HG03175 (cell line): Measurements from ENCODE around the gene QRFP.

Experiments
- ATAC-seq: cut with Tn5 transposase; IDR thresholded peaks from one replicate; pipeline ENCODE4 v1.9.1; 2021; ENCODE audit warnings: mild to moderate bottlenecking, moderate library complexity; ENCODE audit not compliant: unreplicated experiment

QRFP gene

DNA sequence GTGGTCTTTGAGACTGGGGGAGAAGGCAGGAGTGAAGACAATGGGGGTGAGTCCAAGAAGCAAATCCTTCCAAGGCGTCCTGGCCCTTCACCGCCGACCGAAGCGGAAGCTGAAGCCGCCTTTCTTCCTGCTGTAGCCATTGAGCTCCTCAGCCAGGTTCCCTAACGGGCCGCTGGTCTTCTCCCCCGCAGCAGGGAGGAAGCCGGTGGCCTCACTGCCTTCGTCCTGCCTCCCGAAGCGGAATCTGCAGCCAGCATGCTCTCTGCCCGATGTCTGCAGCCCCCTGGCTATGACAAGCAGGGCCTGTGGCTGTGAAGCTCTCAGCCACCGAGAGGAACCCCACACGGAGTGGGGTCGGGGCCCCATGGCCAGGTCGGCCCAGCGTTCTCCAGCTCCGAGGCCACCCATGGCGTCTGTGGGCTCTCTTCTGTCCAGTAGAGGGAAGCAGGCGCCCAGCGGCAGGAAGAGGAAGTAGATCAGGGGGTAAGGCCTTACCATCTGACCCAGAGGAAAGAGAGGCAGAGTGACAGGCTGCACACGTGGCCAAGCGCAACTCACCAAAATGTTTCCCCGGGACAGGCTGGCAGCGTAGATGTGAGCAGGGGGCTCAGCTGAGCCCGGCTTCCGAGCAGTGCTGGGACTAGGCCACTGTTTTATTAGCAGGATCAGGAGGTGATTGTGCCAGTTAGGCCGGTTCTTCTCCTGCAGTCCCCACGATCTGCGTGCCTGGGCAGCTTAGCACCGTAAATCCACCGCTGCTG lies 3.1 kb downstream of the QRFP start:
- no peak for ATAC-seq

DNA sequence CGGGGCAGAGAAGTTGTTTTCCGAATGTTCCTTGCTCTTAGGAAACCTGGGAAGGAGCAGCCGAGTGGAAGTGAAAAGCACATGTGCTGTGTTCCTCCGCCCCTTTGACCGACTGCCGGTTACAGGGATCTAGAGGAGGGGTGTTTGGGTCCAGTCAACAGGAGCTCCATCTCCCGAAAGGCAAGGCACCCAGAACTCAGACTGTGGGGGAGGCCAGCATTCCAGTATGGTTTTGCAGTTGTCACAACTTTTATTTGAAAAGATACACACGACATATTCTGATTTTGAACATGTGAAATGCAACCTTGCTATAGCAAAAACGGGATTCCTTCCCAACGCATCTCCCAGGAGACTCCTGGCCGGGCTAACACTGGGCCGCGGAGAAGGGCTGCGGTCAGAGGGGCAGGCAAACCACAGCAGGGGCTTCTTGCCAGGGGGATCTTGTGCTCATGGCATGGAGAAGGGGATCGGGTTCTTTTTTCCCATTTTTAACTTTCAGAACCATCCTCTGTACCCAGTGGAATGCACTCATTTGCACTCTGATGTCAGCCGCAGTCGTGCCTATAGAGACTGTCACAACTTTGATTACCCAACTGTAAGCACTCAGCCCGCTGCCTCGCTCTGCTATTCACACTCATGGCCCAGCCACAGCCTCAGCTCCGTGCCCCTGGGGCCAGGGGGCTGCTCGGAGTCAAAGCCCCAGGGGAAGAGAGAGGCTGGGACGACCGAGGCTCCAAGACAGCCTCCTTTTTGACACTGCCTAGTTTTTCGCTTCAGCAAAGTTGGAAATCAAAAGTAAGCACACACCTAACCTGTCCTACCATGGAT lies 3.9 kb downstream of the QRFP start:
- no peak for ATAC-seq

DNA sequence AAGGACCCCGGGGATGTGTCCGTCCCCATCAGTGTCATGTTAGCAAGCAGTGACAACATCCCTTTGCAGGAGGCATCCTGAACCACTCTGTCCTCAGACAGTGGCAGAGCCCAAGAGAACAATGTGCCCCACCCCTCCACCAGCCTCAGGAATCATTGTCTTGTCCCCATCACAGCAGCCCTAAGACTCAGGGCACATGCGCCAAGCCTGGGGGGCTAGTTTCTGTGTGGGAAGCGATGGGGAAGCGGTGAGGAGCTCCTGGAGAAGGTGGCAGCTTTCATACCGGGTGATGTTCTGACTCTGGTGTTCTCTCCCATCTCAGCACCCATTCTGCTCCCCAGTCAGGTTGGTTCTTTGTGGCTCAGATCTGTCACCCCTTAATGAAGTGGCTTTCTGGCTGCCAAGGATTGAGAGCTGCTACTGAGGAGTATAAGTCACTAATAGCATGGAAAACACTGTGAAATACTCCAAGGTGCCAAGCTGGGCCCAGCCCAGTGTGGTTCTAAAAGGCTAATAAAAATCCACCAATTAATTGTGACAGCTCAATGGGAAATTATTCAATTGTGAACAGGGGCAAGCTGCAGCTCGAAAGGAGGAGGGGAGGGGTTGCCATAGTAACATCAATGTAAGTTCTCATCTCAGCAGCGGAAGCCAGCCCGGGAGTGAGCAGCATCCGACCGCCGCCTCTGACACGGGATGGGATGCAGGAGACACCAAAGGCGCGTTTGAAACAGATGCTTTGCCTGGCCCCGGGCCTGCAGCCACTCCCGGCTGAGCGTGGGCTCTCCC lies 4.7 kb downstream of the QRFP start:
- no peak for ATAC-seq

DNA sequence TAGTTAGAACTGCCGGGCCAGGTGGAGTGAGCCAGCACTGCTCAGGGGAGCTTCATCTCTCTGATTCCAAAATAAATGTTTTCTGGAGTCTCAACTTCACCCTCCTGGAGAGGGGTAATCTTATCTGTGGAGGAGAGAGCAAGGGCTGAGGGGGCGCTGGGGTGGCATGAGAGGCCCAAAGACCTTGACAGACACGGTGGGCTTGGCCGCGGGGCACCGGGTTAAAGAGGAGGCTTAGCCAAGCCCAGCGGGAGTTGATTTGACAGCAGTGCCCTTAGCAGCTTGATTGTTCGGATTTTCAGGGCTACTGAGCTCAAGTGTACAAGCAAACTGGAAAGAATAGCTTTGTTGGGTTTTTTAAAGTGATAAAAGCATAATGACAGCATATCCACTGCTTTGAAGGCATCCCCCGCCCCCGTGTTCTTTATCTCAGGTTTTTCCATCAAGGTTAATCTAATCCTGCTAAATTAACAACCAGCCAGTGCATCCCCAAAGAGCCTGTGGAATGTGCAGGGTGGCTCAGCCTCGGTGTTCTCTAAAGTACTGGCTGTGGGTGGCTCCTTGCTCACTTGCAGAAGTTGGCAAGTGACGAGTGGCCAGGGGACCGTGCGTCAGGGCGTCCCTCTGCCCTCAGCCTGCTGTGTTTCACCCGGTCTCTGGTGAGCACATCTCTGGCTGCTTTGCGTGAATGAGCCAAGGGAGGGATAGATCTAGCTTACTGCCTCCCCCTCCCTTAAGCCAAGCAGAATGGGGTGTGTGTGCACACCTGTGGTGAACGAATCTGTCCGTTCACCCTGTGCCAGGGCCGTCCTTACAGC lies 5.5 kb downstream of the QRFP start:
- ATAC-seq = no peak

DNA sequence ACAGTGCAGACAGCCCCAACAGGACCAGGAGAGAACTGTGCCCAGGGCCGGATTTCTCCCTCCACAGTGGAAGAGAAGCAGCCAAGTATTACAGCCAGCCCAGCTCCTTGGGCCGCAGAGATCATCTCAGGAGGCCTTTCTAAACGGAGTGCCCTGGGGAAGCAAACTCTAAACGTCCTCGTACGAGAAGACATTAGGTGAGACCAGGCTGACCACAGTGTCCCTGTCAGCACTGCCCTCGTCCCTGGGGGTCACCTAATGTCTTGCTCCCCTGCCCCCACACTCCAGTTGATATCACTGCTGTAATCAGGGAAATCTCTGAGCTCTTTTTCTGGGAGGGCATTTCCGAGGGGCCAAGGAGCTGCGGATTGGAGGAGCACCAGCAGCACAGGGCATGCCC lies 6.5 kb downstream of the QRFP start:
- ATAC-seq = no peak

DNA sequence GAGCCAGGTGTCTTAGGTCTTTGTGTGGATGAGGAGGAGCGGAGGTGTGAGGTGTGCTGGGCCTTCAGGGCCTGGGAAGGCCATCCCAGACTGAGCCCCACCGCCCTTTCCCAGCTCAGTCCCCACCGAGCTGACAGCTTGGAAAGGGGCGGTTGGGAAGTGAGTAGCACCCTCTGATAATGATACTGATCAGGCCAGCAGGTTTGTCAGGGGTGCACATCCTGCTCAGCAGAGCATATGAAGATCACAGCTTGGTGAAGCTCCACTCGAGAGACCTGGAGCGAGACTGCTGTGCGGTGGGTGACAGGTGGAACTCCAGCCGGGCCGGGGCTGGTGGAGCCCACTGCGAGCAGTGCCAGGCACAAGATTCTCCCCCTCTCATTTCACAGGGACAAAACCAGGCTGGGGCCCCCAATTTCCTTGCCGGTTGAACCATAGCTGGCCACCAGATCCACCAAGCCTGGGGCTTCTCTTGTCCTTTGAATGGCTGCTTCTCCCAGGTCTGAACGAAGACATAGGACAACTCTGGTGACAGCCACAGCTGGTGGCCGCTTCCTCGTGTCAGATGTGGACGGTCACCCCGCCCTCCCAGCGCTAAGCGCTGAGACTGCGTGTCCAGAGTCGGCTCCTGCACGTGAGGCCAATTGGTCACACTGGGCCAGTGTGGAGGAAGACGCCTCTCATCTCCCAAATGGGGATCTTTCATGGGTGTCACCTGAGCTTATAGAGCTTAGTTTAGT lies 8.3 kb downstream of the QRFP start:
- ATAC-seq = no peak

DNA sequence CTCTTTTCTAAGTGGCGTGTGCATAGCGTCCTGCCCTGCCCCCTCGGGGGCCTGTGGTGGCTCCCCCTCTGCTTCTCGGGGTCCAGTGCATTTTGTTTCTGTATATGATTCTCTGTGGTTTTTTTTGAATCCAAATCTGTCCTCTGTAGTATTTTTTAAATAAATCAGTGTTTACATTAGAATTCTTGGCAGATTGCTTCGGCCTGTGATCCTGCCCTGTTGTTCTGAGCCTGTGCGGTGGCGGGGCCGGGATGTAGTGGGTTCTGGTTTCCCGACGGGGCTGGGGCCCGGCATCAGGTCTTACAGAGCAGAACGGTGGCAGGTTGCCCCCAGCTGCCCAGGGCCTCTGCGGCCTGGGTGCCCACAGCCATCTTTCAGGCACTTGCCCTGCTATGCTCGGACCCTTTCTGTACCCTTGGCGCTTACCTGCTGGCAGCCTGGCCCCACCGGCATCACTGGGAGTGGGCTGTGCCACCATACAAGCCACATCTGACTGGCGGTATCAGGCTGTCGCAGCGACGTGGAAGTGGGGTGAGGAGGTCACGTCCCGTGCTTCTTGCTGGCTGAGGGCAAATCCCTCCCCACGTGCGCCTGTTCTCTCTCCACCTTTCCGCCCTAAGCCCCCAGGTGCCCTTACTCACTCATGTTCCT lies 9.0 kb downstream of the QRFP start:
- no peak for ATAC-seq

DNA sequence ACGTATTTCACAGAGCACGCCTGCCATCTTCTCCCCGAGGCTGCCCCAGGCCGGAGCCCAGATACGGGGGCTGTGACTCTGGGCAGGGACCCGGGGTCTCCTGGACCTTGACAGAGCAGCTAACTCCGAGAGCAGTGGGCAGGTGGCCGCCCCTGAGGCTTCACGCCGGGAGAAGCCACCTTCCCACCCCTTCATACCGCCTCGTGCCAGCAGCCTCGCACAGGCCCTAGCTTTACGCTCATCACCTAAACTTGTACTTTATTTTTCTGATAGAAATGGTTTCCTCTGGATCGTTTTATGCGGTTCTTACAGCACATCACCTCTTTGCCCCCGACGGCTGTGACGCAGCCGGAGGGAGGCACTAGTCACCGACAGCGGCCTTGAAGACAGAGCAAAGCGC lies 9.6 kb downstream of the QRFP start:
- ATAC-seq = no peak

DNA sequence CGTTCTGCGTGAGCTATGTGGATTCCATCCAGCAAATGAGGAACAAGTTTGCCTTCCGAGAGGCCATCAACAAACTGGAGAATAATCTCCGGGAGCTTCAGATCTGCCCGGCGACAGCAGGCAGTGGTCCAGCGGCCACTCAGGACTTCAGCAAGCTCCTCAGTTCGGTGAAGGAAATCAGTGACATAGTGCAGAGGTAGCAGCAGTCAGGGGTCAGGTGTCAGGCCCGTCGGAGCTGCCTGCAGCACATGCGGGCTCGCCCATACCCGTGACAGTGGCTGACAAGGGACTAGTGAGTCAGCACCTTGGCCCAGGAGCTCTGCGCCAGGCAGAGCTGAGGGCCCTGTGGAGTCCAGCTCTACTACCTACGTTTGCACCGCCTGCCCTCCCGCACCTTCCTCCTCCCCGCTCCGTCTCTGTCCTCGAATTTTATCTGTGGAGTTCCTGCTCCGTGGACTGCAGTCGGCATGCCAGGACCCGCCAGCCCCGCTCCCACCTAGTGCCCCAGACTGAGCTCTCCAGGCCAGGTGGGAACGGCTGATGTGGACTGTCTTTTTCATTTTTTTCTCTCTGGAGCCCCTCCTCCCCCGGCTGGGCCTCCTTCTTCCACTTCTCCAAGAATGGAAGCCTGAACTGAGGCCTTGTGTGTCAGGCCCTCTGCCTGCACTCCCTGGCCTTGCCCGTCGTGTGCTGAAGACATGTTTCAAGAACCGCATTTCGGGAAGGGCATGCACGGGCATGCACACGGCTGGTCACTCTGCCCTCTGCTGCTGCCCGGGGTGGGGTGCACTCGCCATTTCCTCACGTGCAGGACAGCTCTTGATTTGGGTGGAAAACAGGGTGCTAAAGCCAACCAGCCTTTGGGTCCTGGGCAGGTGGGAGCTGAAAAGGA lies 10.9 kb downstream of the QRFP start:
- ATAC-seq = no peak

DNA sequence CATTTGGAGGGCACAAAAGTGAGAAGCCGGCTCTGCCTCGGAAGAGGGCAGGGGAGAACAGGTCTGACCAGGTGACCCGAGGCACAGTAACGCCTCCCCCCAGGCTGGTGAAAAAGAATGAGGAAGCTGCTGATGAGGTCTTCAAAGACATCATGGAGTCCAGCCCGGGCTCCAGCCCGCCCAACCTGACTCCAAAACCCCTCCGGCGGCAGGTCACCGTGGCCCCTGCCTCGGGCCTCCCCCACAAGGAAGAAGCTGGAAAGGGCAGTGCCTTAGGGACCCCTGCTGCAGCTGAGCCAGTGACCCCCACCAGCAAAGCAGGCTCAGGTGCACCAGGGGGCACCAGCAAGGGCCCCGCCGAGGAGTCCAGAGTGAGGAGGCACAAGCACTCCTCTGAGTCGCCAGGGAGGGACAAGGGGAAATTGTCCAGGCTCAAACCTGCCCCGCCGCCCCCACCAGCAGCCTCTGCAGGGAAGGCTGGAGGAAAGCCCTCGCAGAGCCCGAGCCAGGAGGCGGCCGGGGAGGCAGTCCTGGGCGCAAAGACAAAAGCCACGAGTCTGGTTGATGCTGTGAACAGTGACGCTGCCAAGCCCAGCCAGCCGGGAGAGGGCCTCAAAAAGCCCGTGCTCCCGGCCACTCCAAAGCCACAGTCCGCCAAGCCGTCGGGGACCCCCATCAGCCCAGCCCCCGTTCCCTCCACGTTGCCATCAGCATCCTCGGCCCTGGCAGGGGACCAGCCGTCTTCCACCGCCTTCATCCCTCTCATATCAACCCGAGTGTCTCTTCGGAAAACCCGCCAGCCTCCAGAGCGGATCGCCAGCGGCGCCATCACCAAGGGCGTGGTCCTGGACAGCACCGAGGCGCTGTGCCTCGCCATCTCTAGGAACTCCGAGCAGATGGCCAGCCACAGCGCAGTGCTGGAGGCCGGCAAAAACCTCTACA lies 11.8 kb downstream of the QRFP start:
- no peak for ATAC-seq

DNA sequence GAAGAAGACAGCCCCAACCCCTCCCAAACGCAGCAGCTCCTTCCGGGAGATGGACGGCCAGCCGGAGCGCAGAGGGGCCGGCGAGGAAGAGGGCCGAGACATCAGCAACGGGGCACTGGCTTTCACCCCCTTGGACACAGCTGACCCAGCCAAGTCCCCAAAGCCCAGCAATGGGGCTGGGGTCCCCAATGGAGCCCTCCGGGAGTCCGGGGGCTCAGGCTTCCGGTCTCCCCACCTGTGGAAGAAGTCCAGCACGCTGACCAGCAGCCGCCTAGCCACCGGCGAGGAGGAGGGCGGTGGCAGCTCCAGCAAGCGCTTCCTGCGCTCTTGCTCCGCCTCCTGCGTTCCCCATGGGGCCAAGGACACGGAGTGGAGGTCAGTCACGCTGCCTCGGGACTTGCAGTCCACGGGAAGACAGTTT lies 12.5 kb downstream of the QRFP start:
- no peak for ATAC-seq

DNA sequence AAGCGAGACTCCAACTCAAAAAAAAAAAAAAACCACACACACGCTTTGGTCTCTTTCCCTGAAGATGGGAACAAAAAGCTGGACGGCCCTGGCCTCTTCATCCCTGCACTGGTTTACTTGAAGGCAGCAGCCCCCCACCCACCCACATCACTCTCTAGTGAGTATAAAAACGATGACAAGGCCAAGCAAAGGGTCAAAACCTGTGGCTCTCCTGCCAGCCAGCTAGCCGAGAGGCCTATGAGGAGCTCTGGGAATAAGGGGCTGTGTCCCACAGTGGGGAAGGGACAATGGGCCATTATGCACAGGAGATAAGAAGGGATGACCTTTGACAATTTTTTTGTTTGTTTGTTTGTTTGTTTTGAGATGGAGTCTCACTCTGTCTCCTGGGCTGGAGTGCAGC lies 13.1 kb downstream of the QRFP start:
- no peak for ATAC-seq

DNA sequence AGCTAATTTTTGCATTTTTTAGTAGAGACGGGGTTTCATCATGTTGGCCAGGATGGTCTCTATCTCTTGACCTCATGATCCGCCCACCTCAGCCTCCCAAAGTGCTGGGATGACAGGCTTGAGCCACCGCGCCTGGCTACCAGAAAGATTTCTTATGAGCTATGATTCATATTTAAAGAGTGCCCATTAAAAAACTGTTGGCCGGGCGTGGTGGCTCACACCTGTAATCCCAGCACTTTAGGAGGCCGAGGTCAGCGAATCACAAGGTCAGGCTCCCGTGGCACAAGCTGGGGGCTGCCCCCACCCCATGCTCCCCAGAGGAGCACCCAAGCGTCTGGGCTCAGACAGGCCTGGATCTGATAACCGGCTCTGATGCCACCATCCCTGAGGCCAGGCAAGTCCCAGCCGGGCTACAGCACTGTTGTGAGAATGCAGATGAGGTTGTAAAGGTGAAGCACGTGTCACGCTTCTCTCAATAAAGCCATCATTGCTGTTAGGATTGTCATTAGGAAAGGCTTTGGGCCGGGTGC lies 13.9 kb downstream of the QRFP start:
- no peak for ATAC-seq

DNA sequence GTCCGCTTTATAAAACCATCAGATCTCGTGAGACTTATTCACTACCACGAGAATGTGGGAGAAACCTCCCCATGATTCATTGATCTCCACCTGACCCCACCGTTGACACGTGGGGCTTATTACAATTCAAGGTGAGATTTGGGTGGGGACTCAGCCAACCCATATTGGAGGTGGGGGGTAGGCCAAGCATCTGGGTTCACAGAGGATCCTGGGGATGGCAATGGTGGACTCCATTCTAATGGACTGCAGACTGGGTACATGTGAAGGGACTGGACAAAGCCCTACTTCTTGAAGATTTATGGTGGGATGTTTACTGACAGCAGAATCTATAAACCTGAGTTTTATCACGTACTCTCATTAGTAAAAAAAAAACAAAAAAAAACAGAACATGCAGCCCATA lies 15.1 kb downstream of the QRFP start:
- ATAC-seq = no peak

DNA sequence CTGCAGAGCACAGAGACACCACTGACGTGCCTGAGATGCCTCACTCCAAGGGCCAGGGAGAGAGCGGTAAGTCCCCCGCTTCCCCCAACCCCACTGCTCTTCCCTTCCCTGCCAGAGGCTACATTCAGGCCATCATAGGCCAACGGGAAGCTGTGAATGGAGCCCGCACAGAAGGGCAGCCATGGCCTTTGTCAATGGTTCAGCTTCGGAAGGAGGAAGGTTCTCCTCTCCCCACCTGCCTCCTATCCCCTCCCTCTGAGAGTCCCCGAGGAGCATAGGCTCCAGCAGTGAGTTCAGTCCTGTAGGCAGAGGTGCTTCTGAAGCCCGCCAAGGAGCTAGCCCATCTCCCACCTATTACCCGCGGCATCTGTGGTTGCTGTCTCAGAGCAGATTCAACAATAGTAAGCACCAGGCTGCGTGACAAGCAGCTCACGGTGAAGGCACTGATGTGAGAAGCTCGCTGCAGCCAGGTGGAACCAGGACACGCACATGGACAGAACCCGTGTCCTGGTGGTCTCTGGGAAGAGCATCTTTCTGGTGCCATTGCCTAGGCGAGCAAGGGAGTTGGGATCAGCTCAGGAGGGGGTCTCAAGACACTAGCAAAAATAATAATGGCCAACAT lies 15.9 kb downstream of the QRFP start:
- no peak for ATAC-seq

DNA sequence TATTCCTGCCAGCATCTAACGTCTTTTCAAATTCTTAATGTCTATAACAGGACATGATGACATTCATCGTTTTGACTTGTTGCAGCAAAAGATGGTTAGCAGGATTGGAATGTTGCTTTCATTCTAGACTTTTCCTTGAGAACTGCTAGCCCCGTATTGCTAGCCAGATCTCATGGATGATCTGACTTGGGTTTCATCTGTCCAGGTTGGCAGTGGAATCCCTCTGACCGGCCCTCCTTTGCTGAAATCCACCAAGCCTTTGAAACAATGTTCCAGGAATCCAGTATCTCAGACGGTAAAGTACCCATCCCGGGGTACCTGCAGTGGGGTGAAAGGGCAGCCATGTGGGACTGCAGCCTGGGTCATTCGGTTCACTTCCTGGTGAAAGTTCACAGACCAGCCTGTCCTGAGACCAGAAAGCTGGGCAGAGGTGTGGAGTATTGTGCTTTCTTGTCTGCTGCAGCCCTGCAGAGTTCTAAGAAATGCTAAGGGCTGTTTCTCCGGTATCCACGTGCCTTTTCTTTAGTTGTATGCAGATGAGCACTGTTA lies 16.7 kb downstream of the QRFP start:
- no peak for ATAC-seq
